GM21619 (cell line): ENCODE results near the gene SREBF2.
"Not testable (repeated sequence)": the region's sequence is repeated elsewhere in the genome, so short reads cannot be mapped to it uniquely, and the experiment has no call there.

Experiments
- ATAC-seq: cut with Tn5 transposase; IDR thresholded peaks from one replicate; pipeline ENCODE4 v1.9.1; 2021; ENCODE audit not compliant: unreplicated experiment

The SREBF2 gene

GRCh38 chr22:41939981-41940831 is 107.3 kb downstream of the SREBF2 start:
- peak; percentile 40 for ATAC-seq

GRCh38 chr22:41940832-41941765 is 108.2 kb downstream of the SREBF2 start:
- no peak for ATAC-seq

GRCh38 chr22:41943661-41944209 is 110.8 kb downstream of the SREBF2 start:
- no peak for ATAC-seq

- ATAC-seq, result peak; percentile 63
These were observed 113.9 kb downstream of the SREBF2 start, which contains the start of gene CENPM for GRCh38 chr22:41946629-41947423. CENPM (minus strand) TSS chr22:41947152; CDS start chr22:41947076, 76 bp downstream.

- ATAC-seq, result no peak
These were observed 114.6 kb downstream of the SREBF2 start for GRCh38 chr22:41947424-41948080.

- no peak for ATAC-seq
These were observed 115.2 kb downstream of the SREBF2 start for GRCh38 chr22:41948142-41948541.

GRCh38 chr22:41948928-41949296 is 116.0 kb downstream of the SREBF2 start:
- ATAC-seq, result not testable (repeated sequence)

GRCh38 chr22:41949297-41949965 is 116.5 kb downstream of the SREBF2 start:
- ATAC-seq, result no peak

- no peak for ATAC-seq
These were observed 119.1 kb downstream of the SREBF2 start, which contains the start of gene SMIM45 for GRCh38 chr22:41951898-41952474. SMIM45 (plus strand) TSS chr22:41952150.

- no peak for ATAC-seq
These were observed 119.8 kb downstream of the SREBF2 start for GRCh38 chr22:41952713-41953112.
